HepG2 (cell line): ENCODE results near the gene HNRNPR. TPM values are rescaled to one million over a fixed set of nuclear protein-coding genes. Genes with fewer than 3 reads are reported as not detected.

Source experiments
- AKAP8 ChIP-seq: sonication (generic); formaldehyde crosslinking; IDR thresholded peaks from 2 replicates; pipeline ENCODE4 v1.5.1; 2020; ENCODE audit warnings: mild to moderate bottlenecking, missing genetic modification reagents
- ATM ChIP-seq: fragments of 450-650 bp; IDR thresholded peaks from 2 replicates; pipeline ENCODE4 v1.7.1; 2017; ENCODE audit warnings: mild to moderate bottlenecking, borderline replicate concordance
- BCLAF1 ChIP-seq: fragments of 450-650 bp; IDR thresholded peaks from 2 replicates; pipeline ENCODE4 v1.6.1; 2017; ENCODE audit warnings: mild to moderate bottlenecking
- CCDC6 ChIP-seq: sonication (generic); formaldehyde crosslinking; IDR thresholded peaks from 2 replicates; pipeline ENCODE4 v1.8.1; 2022; ENCODE audit warnings: mild to moderate bottlenecking, missing genetic modification reagents, moderate library complexity
- E2F5 ChIP-seq: sonication (generic); formaldehyde crosslinking; conservative IDR thresholded peaks from 2 replicates; pipeline ENCODE4 v1.4.0; 2020; ENCODE audit warnings: missing genetic modification reagents
- GPN1 ChIP-seq: sonication (generic); formaldehyde crosslinking; IDR thresholded peaks from 2 replicates; pipeline ENCODE4 v1.5.1; 2020; ENCODE audit warnings: missing genetic modification reagents, borderline replicate concordance
- KLF11 ChIP-seq: IDR thresholded peaks from 2 replicates; pipeline ENCODE4 v1.6.1; 2016; ENCODE audit warnings: missing compliant biosample characterization
- KLF6 ChIP-seq: IDR thresholded peaks from 2 replicates; pipeline ENCODE4 v1.8.0; 2016; ENCODE audit warnings: missing biosample characterization, missing genetic modification reagents
- MAX ChIP-seq: IDR thresholded peaks from 2 replicates; pipeline ENCODE4 v1.6.1; 2012; ENCODE audit warnings: inconsistent platforms
- MTF2 ChIP-seq: sonication (generic); formaldehyde crosslinking; IDR thresholded peaks from 2 replicates; pipeline ENCODE4 v1.5.0; 2020; ENCODE audit warnings: missing genetic modification reagents, borderline replicate concordance
- POGK ChIP-seq: sonication (generic); formaldehyde crosslinking; conservative IDR thresholded peaks from 2 replicates; pipeline ENCODE4 v1.8.0; 2022; ENCODE audit warnings: mild to moderate bottlenecking, moderate library complexity, missing genetic modification reagents
- SALL1 ChIP-seq: sonication (generic); formaldehyde crosslinking; IDR thresholded peaks from 2 replicates; pipeline ENCODE4 v1.8.0; 2022; ENCODE audit warnings: mild to moderate bottlenecking, missing genetic modification reagents
- TEAD2 ChIP-seq: sonication (generic); formaldehyde crosslinking; IDR thresholded peaks from 2 replicates; pipeline ENCODE4 v1.9.0; 2021; ENCODE audit warnings: missing genetic modification reagents
- THAP11 ChIP-seq: IDR thresholded peaks from 2 replicates; pipeline ENCODE4 v1.6.1; 2016; ENCODE audit warnings: missing biosample characterization, missing genetic modification reagents
- UBTF ChIP-seq: sonication (generic); formaldehyde crosslinking; IDR thresholded peaks from 2 replicates; pipeline ENCODE4 v1.4.0; 2020; ENCODE audit warnings: mild to moderate bottlenecking, missing genetic modification reagents
- ZNF12 ChIP-seq: sonication (generic); formaldehyde crosslinking; IDR thresholded peaks from 2 replicates; pipeline ENCODE4 v1.5.0; 2020; ENCODE audit warnings: missing genetic modification reagents
- ZNF260 ChIP-seq: sonication (generic); formaldehyde crosslinking; IDR thresholded peaks from 2 replicates; pipeline ENCODE4 v1.4.0; 2020; ENCODE audit warnings: missing genetic modification reagents, low read depth, mild to moderate bottlenecking, borderline replicate concordance
- ZNF317 ChIP-seq: sonication (generic); formaldehyde crosslinking; IDR thresholded peaks from 2 replicates; pipeline ENCODE4 v1.5.0; 2020; ENCODE audit warnings: mild to moderate bottlenecking, missing genetic modification reagents
- ZNF572 ChIP-seq: sonication (generic); formaldehyde crosslinking; IDR thresholded peaks from 2 replicates; pipeline ENCODE4 v1.5.1; 2020; ENCODE audit warnings: mild to moderate bottlenecking, missing genetic modification reagents
- ZNF614 ChIP-seq: IDR thresholded peaks from 2 replicates; pipeline ENCODE4 v1.6.1; 2018; ENCODE audit warnings: missing biosample characterization, missing genetic modification reagents, inconsistent platforms, borderline replicate concordance
- ZNF781 ChIP-seq: sonication (generic); formaldehyde crosslinking; IDR thresholded peaks from 2 replicates; pipeline ENCODE4 v1.5.1; 2020; ENCODE audit warnings: borderline replicate concordance, mild to moderate bottlenecking, missing genetic modification reagents; ENCODE audit errors: not compliant biosample characterization
- ZNF878 ChIP-seq: sonication (generic); formaldehyde crosslinking; IDR thresholded peaks from 2 replicates; pipeline ENCODE4 v1.8.1; 2023; ENCODE audit warnings: mild to moderate bottlenecking, missing genetic modification reagents, moderate library complexity
- polyA plus RNA-seq, 8 experiments: library from polyadenylated mRNA; depleted of rRNA in 3 of 8; stranded (reverse) in 7 of 8; unstranded in 1 of 8; fragments of >200 nt; fragmentation: Illumina TruSeq in 4 of 8; extraction: Trizol in 4 of 8; gene quantifications; 2 replicates each; pipeline versions ENCODE4 v1.2.1 to v1.2.3, GENCODE V29; 2011 to 2016; ENCODE audit warnings: low read depth in 4 of 8, missing spikeins in 1 of 8, mixed read lengths in 1 of 8; ENCODE audit not compliant: insufficient read depth in 1 of 8
- total RNA-seq, 5 experiments: library from RNA; depleted of rRNA; stranded (reverse); fragments of >200 nt; fragmentation: Illumina TruSeq; extraction: Trizol; gene quantifications; 2 replicates each; pipeline ENCODE4 v1.2.3, GENCODE V29; 2016; ENCODE audit warnings: low read depth in 1 of 5

Gene HNRNPR
- total and polyA plus RNA-seq, 2 of the 13 experiments (the other 11 are each of a cell fraction or from before 2014, with no cell fraction given): 133 to 216 TPM

GRCh38 chr1:23344111-23344986, at the start of gene HNRNPR (continued):
- TF ChIP-seq ZNF572 (CRISPR knock-in tag): no peak
- TF ChIP-seq CCDC6: no peak
- TF ChIP-seq TEAD2 (CRISPR knock-in tag): no peak
- TF ChIP-seq ZNF260 (CRISPR knock-in tag): 0 out of 2 replicates have a peak, but pooled peaks have one; percentile 18
- TF ChIP-seq GPN1 (CRISPR knock-in tag): no peak
- peak; percentile 96 for TF ChIP-seq MAX
- peak; percentile 73; the same call in 1 of the 2 replicates for TF ChIP-seq E2F5 (CRISPR knock-in tag)
- TF ChIP-seq BCLAF1: no peak
- TF ChIP-seq ZNF878 (CRISPR knock-in tag): no peak
- peak; percentile 76 for TF ChIP-seq THAP11 (CRISPR knock-in tag)
- peak; percentile 83 for TF ChIP-seq SALL1 (CRISPR knock-in tag)
- TF ChIP-seq ATM: no peak
- TF ChIP-seq ZNF614 (CRISPR knock-in tag): peak; percentile 35; the same call in 1 of the 2 replicates
- TF ChIP-seq ZNF781 (CRISPR knock-in tag): peak; percentile 21
- TF ChIP-seq KLF6: no peak
- TF ChIP-seq UBTF (CRISPR knock-in tag): peak; percentile 83
- peak; percentile 31 for TF ChIP-seq ZNF12 (CRISPR knock-in tag)
- peak; percentile 13; the same call in 1 of the 2 replicates for TF ChIP-seq MTF2 (CRISPR knock-in tag)
- TF ChIP-seq KLF11 (CRISPR knock-in tag): peak; percentile 21; the same call in 1 of the 2 replicates
- TF ChIP-seq AKAP8: 0 out of 2 replicates have a peak, but pooled peaks have one; percentile 37
- peak; percentile 41; the same call in 1 of the 2 replicates for TF ChIP-seq POGK (CRISPR knock-in tag)
- TF ChIP-seq ZNF317: peak; percentile 61
